ENCODE measurements around the gene MAML1.

MAML1 gene

DNA sequence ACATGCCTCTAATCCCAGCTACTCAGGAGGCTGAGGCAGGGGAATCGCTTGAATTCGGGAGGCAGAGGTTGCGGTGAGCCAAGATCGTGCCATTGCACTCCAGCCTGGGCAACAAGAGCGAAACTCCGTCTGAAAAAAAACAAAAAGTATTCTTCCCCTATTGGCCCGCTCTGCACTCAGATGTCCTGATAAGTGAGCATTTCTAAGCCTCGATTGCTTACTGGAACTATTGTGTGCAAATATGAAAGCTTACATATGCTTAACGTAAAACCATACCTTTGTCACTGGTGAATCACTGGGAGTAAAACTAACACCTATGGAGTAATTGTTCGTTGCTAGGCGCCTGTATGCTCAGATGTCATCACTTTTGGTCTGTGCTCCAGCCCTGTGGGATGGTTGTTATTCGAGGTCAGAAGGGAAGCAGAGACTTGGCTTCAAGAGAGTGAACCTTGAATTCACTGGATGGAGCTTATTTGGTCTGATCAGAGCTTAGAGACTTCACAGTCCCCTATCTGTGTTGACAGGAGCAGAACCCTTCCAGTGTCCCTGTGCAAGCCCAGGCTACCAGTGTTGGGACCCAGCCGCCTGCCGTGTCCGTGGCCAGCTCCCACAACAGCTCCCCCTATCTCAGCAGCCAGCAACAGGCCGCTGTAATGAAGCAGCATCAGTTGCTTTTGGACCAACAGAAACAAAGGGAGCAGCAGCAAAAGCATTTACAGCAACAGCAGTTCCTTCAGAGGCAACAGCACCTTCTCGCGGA, 35.9 kb downstream of the MAML1 start:
- H3K4me3 Mint-ChIP-seq: no peak overlapping the region
- ATAC-seq (replicated peaks) (no peak), DNase-seq (no peak)
- H3K36me3 Mint-ChIP-seq: peaks cover 36 to 50% of the 10 kb centered on the region in 2 donors
- H3K4me1 Mint-ChIP-seq: peaks cover 4 to 25% of the 10 kb centered on the region in 2 donors
- no peaks in the 10 kb centered on the region for H3K27me3 Mint-ChIP-seq
- H3K9me3 Mint-ChIP-seq: no peaks in the 10 kb centered on the region
- peak overlapping the region; percentile 71 for H3K27ac Mint-ChIP-seq

DNA sequence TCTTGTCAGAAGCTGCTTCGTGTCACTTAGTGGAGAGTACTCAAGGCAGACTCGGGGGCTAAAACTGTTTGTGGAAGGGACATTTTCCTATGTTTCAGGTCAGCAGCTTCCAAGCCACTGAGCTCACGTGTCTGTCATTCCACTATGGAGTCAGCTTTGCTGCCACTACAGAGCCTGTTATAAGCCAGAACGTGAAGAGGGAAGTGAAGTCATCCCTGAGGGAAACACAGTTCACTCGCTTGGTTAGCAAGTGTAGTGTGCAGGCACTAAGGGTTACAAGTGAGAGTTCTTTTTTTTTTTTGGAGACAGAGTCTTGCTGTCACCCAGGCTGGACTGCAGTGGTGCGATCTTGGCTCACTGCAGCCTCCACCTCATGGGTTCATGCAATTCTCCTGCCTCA, 36.6 kb downstream of the MAML1 start:
- no peaks in the 10 kb centered on the region for H3K27me3 Mint-ChIP-seq
- peaks cover 2 to 17% of the 10 kb centered on the region in 2 donors for H3K4me1 Mint-ChIP-seq
- ATAC-seq (replicated peaks): no peak
- peaks cover 41 to 56% of the 10 kb centered on the region in 2 donors for H3K36me3 Mint-ChIP-seq
- no peak overlapping the region for H3K4me3 Mint-ChIP-seq
- H3K27ac Mint-ChIP-seq: no peak overlapping the region
- DNase-seq: no peak
- H3K9me3 Mint-ChIP-seq: no peaks in the 10 kb centered on the region

DNA sequence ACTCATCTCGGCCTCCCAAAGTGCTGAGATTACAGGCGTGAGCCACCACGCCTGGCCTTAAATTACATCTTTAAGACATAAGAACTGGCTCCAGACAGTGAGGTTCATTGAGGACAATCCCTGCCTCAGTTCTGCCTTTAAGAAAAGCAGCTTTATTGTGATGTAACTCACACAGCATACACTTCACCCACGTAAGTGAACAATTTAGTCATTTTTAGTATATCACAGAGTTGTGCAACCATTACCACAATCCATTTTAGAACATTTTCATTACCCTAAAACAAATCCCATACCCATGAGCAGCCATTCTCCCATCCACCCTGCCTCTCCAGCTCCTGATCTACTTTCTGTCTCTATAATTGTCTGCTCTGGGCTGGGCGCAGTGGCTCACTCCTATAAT, 37.2 kb downstream of the MAML1 start:
- DNase-seq (no peak), ATAC-seq (replicated peaks) (no peak)
- H3K27me3 Mint-ChIP-seq: no peaks in the 10 kb centered on the region
- H3K4me3 Mint-ChIP-seq: no peak overlapping the region
- peak overlapping the region; percentile 27 for H3K27ac Mint-ChIP-seq
- peaks cover 2 to 16% of the 10 kb centered on the region in 2 donors for H3K4me1 Mint-ChIP-seq
- peaks cover 44 to 60% of the 10 kb centered on the region in 2 donors for H3K36me3 Mint-ChIP-seq
- no peaks in the 10 kb centered on the region for H3K9me3 Mint-ChIP-seq

- Mint-ChIP-seq H3K4me1 (peaks cover 2 to 5% of the 10 kb centered on the region in 2 donors), H3K27ac (no peak overlapping the region), H3K9me3 (no peaks in the 10 kb centered on the region), H3K4me3 (no peak overlapping the region), H3K36me3 (peaks cover 38 to 60% of the 10 kb centered on the region in 2 donors), H3K27me3 (no peaks in the 10 kb centered on the region)
- no peak for DNase-seq
- no peak for ATAC-seq (replicated peaks)
These were observed 38.8 kb downstream of the MAML1 start for GRCh38 chr5:179771311-179771895.

- DNase-seq (no peak), ATAC-seq (replicated peaks) (no peak)
- Mint-ChIP-seq H3K4me3 (no peak overlapping the region), H3K27me3 (no peaks in the 10 kb centered on the region), H3K9me3 (no peaks in the 10 kb centered on the region), H3K4me1 (peaks cover 2 to 4% of the 10 kb centered on the region in 2 donors), H3K27ac (no peak overlapping the region), H3K36me3 (peaks cover 40 to 65% of the 10 kb centered on the region in 2 donors)
These were observed 39.7 kb downstream of the MAML1 start for GRCh38 chr5:179772351-179772750.

DNA sequence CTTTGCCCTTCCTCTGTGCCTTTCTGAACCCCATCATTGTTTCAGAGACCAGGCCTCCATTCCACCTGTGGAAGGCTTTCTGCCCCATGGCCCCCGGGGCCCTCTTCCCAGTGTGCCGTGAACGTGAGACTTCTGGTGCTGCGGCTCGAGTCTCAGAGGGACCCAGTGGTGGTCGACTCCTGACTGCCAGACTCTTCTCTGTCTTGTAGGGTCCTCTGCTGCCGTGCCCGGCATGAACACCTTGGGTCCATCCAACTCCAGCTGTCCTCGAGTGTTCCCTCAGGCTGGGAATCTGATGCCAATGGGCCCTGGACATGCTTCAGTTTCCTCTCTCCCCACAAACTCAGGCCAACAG, 41.0 kb downstream of the MAML1 start:
- Mint-ChIP-seq H3K4me3 (no peak overlapping the region), H3K4me1 (peaks cover 2 to 6% of the 10 kb centered on the region in 2 donors), H3K27me3 (no peaks in the 10 kb centered on the region), H3K36me3 (peaks cover 50 to 76% of the 10 kb centered on the region in 2 donors), H3K9me3 (no peaks in the 10 kb centered on the region), H3K27ac (no peak overlapping the region)
- ATAC-seq (replicated peaks) (no peak), DNase-seq (no peak)

GRCh38 chr5:179774442-179774841, 41.8 kb downstream of the MAML1 start:
- Mint-ChIP-seq H3K36me3 (peaks cover 54 to 75% of the 10 kb centered on the region in 2 donors), H3K4me3 (no peak overlapping the region), H3K4me1 (peaks cover 0 to 6% of the 10 kb centered on the region in 2 donors), H3K27ac (no peak overlapping the region), H3K9me3 (no peaks in the 10 kb centered on the region), H3K27me3 (no peaks in the 10 kb centered on the region)
- DNase-seq: no peak
- no peak for ATAC-seq (replicated peaks)

- Mint-ChIP-seq H3K9me3 (no peaks in the 10 kb centered on the region), H3K4me1 (peaks cover 0 to 6% of the 10 kb centered on the region in 2 donors), H3K36me3 (peaks cover 56 to 76% of the 10 kb centered on the region in 2 donors), H3K27ac (no peak overlapping the region), H3K4me3 (no peak overlapping the region), H3K27me3 (no peaks in the 10 kb centered on the region)
- ATAC-seq (replicated peaks): no peak
- DNase-seq: no peak
These were observed 43.9 kb downstream of the MAML1 start for GRCh38 chr5:179776411-179776938.

DNA sequence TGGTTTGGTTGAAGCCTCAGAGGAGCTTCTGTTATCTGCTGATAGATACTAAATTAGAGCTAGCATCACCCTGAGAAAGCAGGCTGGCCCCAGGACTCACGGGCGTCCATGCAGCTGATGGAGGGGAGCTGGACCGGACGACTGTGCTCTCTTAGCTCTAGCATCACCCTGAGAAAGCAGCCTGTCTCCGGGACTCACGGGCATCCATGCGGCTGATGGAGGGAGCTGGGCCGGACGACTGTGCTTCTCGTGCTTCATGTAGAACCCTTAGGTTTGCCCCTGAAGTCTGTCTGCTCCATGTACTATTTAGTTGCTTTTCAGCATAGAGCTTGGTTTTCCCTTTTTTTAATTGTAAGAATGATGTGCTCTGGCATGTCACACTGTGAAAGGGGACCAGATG, 44.8 kb downstream of the MAML1 start:
- Mint-ChIP-seq H3K4me3 (no peak overlapping the region), H3K4me1 (peaks cover 0 to 6% of the 10 kb centered on the region in 2 donors), H3K36me3 (peaks cover 54 to 75% of the 10 kb centered on the region in 2 donors), H3K9me3 (no peaks in the 10 kb centered on the region), H3K27ac (no peak overlapping the region), H3K27me3 (no peaks in the 10 kb centered on the region)
- DNase-seq: no peak
- ATAC-seq (replicated peaks): no peak

GRCh38 chr5:179777909-179778308, 45.3 kb downstream of the MAML1 start:
- no peaks in the 10 kb centered on the region for H3K27me3 Mint-ChIP-seq
- H3K27ac Mint-ChIP-seq: no peak overlapping the region
- H3K4me1 Mint-ChIP-seq: peaks cover 0 to 6% of the 10 kb centered on the region in 2 donors
- peaks cover 50 to 74% of the 10 kb centered on the region in 2 donors for H3K36me3 Mint-ChIP-seq
- H3K9me3 Mint-ChIP-seq: no peaks in the 10 kb centered on the region
- DNase-seq (no peak), ATAC-seq (replicated peaks) (no peak)
- no peak overlapping the region for H3K4me3 Mint-ChIP-seq

GRCh38 chr5:179778591-179778990, 46.0 kb downstream of the MAML1 start:
- no peaks in the 10 kb centered on the region for H3K9me3 Mint-ChIP-seq
- ATAC-seq (replicated peaks): no peak
- H3K4me3 Mint-ChIP-seq: no peak overlapping the region
- no peak for DNase-seq
- H3K4me1 Mint-ChIP-seq: peaks cover 0 to 6% of the 10 kb centered on the region in 2 donors
- H3K36me3 Mint-ChIP-seq: peaks cover 45 to 69% of the 10 kb centered on the region in 2 donors
- no peaks in the 10 kb centered on the region for H3K27me3 Mint-ChIP-seq
- no peak overlapping the region for H3K27ac Mint-ChIP-seq

DNA sequence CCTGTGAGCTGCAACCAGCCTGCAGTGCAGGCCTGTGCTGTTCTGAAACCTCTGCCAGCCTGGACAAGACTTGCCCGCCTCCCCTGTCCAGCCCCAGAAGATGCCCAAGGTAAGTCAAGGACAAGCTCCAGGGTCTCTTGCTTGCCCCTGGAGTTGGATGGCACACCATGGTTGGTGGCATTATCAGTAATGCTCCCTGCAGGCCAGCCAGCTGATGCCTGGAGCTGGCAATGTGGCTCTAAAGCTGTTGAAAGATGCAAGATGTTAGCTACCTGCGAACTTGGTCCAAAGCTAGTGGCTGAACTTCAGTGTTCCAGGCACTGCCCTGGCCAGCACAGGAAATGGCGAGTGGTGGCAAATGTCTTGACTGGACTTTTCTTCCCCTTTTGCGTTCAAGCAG, 47.2 kb downstream of the MAML1 start:
- no peak for ATAC-seq (replicated peaks)
- Mint-ChIP-seq H3K4me1 (peaks cover 0 to 6% of the 10 kb centered on the region in 2 donors), H3K27ac (peak overlapping the region; percentile 59), H3K36me3 (peaks cover 37 to 60% of the 10 kb centered on the region in 2 donors), H3K9me3 (no peaks in the 10 kb centered on the region), H3K27me3 (no peaks in the 10 kb centered on the region), H3K4me3 (no peak overlapping the region)
- DNase-seq: no peak

DNA sequence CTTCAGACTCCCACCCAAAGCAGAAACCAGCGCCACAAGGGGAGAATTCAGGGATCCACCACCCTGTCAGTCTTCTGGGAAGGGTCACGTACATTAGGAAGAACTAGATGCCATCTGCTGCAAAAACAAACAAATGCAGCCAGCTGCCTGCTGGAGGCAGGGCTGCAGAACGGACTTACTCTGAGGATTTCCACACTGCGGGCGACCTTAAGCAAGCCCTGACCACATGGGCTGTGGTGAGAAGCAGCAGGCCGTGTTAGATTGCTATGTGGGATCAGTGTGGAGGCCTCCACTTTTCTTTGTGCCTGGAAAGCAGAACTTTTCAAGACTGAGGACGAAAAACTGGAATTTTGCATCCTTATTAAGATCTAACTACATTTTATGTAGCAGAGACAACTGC, 47.7 kb downstream of the MAML1 start:
- Mint-ChIP-seq H3K9me3 (no peaks in the 10 kb centered on the region), H3K36me3 (peaks cover 37 to 60% of the 10 kb centered on the region in 2 donors), H3K4me1 (peaks cover 0 to 6% of the 10 kb centered on the region in 2 donors), H3K27ac (no peak overlapping the region), H3K27me3 (no peaks in the 10 kb centered on the region), H3K4me3 (no peak overlapping the region)
- ATAC-seq (replicated peaks): no peak
- DNase-seq: no peak

GRCh38 chr5:179781846-179782245, 49.2 kb downstream of the MAML1 start:
- no peaks in the 10 kb centered on the region for H3K27me3 Mint-ChIP-seq
- ATAC-seq (replicated peaks) (no peak), DNase-seq (no peak)
- no peaks in the 10 kb centered on the region for H3K9me3 Mint-ChIP-seq
- H3K4me1 Mint-ChIP-seq: peaks cover 3 to 6% of the 10 kb centered on the region in 2 donors
- peaks cover 31 to 53% of the 10 kb centered on the region in 2 donors for H3K36me3 Mint-ChIP-seq
- H3K4me3 Mint-ChIP-seq: no peak overlapping the region
- H3K27ac Mint-ChIP-seq: no peak overlapping the region

DNA sequence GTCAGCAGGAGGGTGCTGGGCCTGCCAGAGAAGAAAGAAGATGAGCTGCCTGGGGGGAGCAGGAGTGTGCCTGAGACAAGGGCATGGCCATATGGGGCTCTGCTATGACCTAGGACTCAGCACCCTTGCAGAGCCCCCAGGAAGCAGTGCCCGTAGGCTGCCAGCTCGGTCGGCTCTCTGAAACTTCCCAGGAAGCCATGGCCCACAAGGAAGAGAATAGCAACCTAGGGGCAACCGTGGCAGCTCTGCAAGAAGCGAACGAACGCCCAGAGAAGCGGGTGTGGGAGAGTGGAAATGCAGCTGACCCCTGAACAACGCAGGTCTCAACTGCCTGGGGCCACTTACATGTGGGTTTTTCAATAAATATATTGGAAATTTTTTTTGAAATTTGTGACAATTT, 50.5 kb downstream of the MAML1 start:
- Mint-ChIP-seq H3K27ac (no peak overlapping the region), H3K36me3 (peaks cover 22 to 43% of the 10 kb centered on the region in 2 donors), H3K27me3 (no peaks in the 10 kb centered on the region), H3K4me3 (no peak overlapping the region), H3K9me3 (no peaks in the 10 kb centered on the region), H3K4me1 (peaks cover 0 to 3% of the 10 kb centered on the region in 2 donors)
- DNase-seq (no peak), ATAC-seq (replicated peaks) (no peak)

Measured in stimulated activated naive B cell treated with anti-CD40 and anti-IgM and Interleukin-4, amounts not matched to agents 10 μg/mL and 1 μg/mL and 100 μg/mL, for 72 hours (primary cell).